H9 (cell line): ENCODE measurements around the gene NFIX. TPM values are rescaled to one million over a fixed set of nuclear protein-coding genes. Genes with fewer than 3 reads are reported as not detected.

Experiments used
- DNase-seq: peaks from one replicate; pipeline ENCODE4 v3.0.0-alpha.2; 2017
- H2AFZ ChIP-seq: one replicate; pipeline ENCODE4 v1.6.1; 2013; ENCODE audit warnings: mild to moderate bottlenecking, low read length, control low read depth, moderate library complexity
- H2AK5ac ChIP-seq: 2 replicates; pipeline ENCODE4 v1.6.1; 2013; ENCODE audit warnings: low read length, control low read depth, mixed read lengths; ENCODE audit not compliant: insufficient read length
- H2BK120ac ChIP-seq: one replicate; pipeline ENCODE4 v1.6.1; 2013; ENCODE audit warnings: low read depth, mild to moderate bottlenecking, low read length, control low read depth, inconsistent platforms; ENCODE audit not compliant: poor library complexity, severe bottlenecking
- H2BK12ac ChIP-seq: 2 replicates; pipeline ENCODE4 v1.6.1; 2013; ENCODE audit warnings: low read length, control low read depth, mixed read lengths, low read depth; ENCODE audit not compliant: insufficient read length
- H2BK15ac ChIP-seq: 2 replicates; pipeline ENCODE4 v1.6.1; 2013; ENCODE audit warnings: low read depth, low read length, control low read depth
- H2BK20ac ChIP-seq: one replicate; pipeline ENCODE4 v1.6.1; 2013; ENCODE audit warnings: low read depth, mild to moderate bottlenecking, low read length, control low read depth, inconsistent platforms; ENCODE audit not compliant: poor library complexity, severe bottlenecking
- H2BK5ac ChIP-seq: 2 replicates; pipeline ENCODE4 v1.6.1; 2013; ENCODE audit warnings: low read length, control low read depth, mixed read lengths; ENCODE audit not compliant: insufficient read length
- H3K14ac ChIP-seq: 2 replicates; pipeline ENCODE4 v1.6.1; 2013; ENCODE audit warnings: low read length, control low read depth; ENCODE audit not compliant: insufficient read depth
- H3K18ac ChIP-seq: 2 replicates; pipeline ENCODE4 v1.6.1; 2013; ENCODE audit warnings: low read depth, mild to moderate bottlenecking, mixed read lengths, low read length, control low read depth; ENCODE audit not compliant: insufficient read length
- H3K23ac ChIP-seq: 2 replicates; pipeline ENCODE4 v1.6.1; 2013; ENCODE audit warnings: low read length, control low read depth, mixed read lengths, low read depth; ENCODE audit not compliant: insufficient read length
- H3K23me2 ChIP-seq: 2 replicates; pipeline ENCODE4 v1.6.1; 2013; ENCODE audit warnings: low read depth, mild to moderate bottlenecking, mixed read lengths, low read length, control low read depth; ENCODE audit not compliant: insufficient read length, poor library complexity, severe bottlenecking
- H3K27ac ChIP-seq: 2 replicates; pipeline ENCODE4 v1.5.1; 2013; ENCODE audit warnings: low read length, control low read depth, mixed read lengths, low read depth; ENCODE audit not compliant: insufficient read length
- H3K27me3 ChIP-seq: 2 replicates; pipeline ENCODE4 v1.6.1; 2013; ENCODE audit warnings: low read length, control low read depth, inconsistent platforms; ENCODE audit not compliant: insufficient read depth
- H3K4ac ChIP-seq: 2 replicates; pipeline ENCODE4 v1.6.1; 2013; ENCODE audit warnings: low read depth, mild to moderate bottlenecking, control low read depth, inconsistent platforms, low read length, moderate library complexity
- H3K4me1 ChIP-seq: 2 replicates; pipeline ENCODE4 v1.6.1; 2013; ENCODE audit warnings: low read length, control low read depth, inconsistent platforms; ENCODE audit not compliant: insufficient read depth
- H3K4me2 ChIP-seq: 2 replicates; pipeline ENCODE4 v1.6.1; 2013; ENCODE audit warnings: low read length, control low read depth, mixed read lengths; ENCODE audit not compliant: insufficient read length, insufficient read depth
- H3K56ac ChIP-seq: 2 replicates; pipeline ENCODE4 v1.6.1; 2013; ENCODE audit warnings: low read depth, mild to moderate bottlenecking, mixed read lengths, low read length, control low read depth; ENCODE audit not compliant: insufficient read length
- H3K79me1 ChIP-seq: 2 replicates; pipeline ENCODE4 v1.6.1; 2013; ENCODE audit warnings: low read depth, mild to moderate bottlenecking, moderate library complexity, low read length, control low read depth, inconsistent platforms; ENCODE audit not compliant: insufficient read depth, poor library complexity, severe bottlenecking
- H3K79me2 ChIP-seq: 2 replicates; pipeline ENCODE4 v1.6.1; 2013; ENCODE audit warnings: low read length, control low read depth, inconsistent platforms; ENCODE audit not compliant: insufficient read depth
- H3K9ac ChIP-seq: 2 replicates; pipeline ENCODE4 v1.6.1; 2013; ENCODE audit warnings: low read length, control low read depth, mixed read lengths; ENCODE audit not compliant: insufficient read length; ENCODE audit errors: extremely low read depth
- H3K9me3 ChIP-seq: one replicate; pipeline ENCODE4 v1.6.1; 2013; ENCODE audit warnings: low read depth, low read length, inconsistent platforms; ENCODE audit not compliant: control insufficient read depth
- H3T11ph ChIP-seq: one replicate; pipeline ENCODE4 v1.6.1; 2013; ENCODE audit warnings: mild to moderate bottlenecking, low read length, control low read depth, inconsistent platforms
- H4K20me1 ChIP-seq: one replicate; pipeline ENCODE4 v1.6.1; 2013; ENCODE audit not compliant: control insufficient read depth, insufficient read length, insufficient read depth
- H4K5ac ChIP-seq: 2 replicates; pipeline ENCODE4 v1.6.1; 2013; ENCODE audit warnings: low read depth, mild to moderate bottlenecking, mixed read lengths, low read length, control low read depth; ENCODE audit not compliant: insufficient read length
- H4K8ac ChIP-seq: replicated peaks from 2 replicates; pipeline ENCODE4 v1.6.1; 2013; ENCODE audit warnings: low read length, control low read depth, mixed read lengths, low read depth; ENCODE audit not compliant: insufficient read length
- H4K91ac ChIP-seq: 2 replicates; pipeline ENCODE4 v1.6.1; 2013; ENCODE audit warnings: low read depth, mild to moderate bottlenecking, moderate library complexity, mixed read lengths, low read length, control low read depth; ENCODE audit not compliant: insufficient read length
- H3K27ac Mint-ChIP-seq, 3 experiments: 2 replicates in 2 of 3; 3 replicates in 1 of 3; pipeline ENCODE4 v1.8.0; 2020 to 2021; ENCODE audit warnings: mixed read lengths in 3 of 3, mild to moderate bottlenecking in 1 of 3, moderate library complexity in 1 of 3
- H3K27me3 Mint-ChIP-seq: 2 replicates; pipeline ENCODE4 v1.8.0; 2021; ENCODE audit warnings: low read depth, mild to moderate bottlenecking, moderate library complexity, mixed read lengths
- H3K36me3 Mint-ChIP-seq, 3 experiments: 2 replicates in 2 of 3; 3 replicates in 1 of 3; pipeline ENCODE4 v1.8.0; 2020 to 2021; ENCODE audit warnings: low read depth in 3 of 3, mixed read lengths in 3 of 3; ENCODE audit not compliant: insufficient read depth in 1 of 3
- H3K4me1 Mint-ChIP-seq, 2 experiments: 2 replicates each; pipeline ENCODE4 v1.8.0; 2020; ENCODE audit warnings: mixed read lengths in 2 of 2
- H3K4me3 Mint-ChIP-seq, 2 experiments: 2 replicates in 1 of 2; 3 replicates in 1 of 2; pipeline ENCODE4 v1.8.0; 2020 to 2021; ENCODE audit warnings: mild to moderate bottlenecking in 2 of 2, mixed read lengths in 2 of 2, moderate library complexity in 1 of 2
- H3K9me3 Mint-ChIP-seq, 2 experiments: 2 replicates in 1 of 2; 3 replicates in 1 of 2; pipeline ENCODE4 v1.8.0; 2020; ENCODE audit warnings: mild to moderate bottlenecking in 2 of 2, mixed read lengths in 2 of 2, moderate library complexity in 1 of 2
- WGBS: extraction: QIAGEN DNeasy Blood & Tissue Kit; methylation state at CpG from one replicate; pipeline ENCODE4 v1.1.7; 2013; ENCODE audit warnings: missing lambda C conversion rate, low lambda C conversion rate, mixed read lengths; ENCODE audit not compliant: insufficient read length; ENCODE audit errors: extremely low coverage; 5-methylcytosine and 5-hydroxymethylcytosine counted together
- total RNA-seq: library from RNA; stranded (reverse); gene quantifications from 2 replicates; pipeline ENCODE4 v1.2.1, GENCODE V29; 2021
- TF ChIP-seq, protein P1 (sequence below): fragments of 200-600 bp; sonication (generic); conservative IDR thresholded peaks from 3 replicates; pipeline ENCODE4 v1.8.0; 2021; ENCODE audit warnings: antibody characterized with exemption, mild to moderate bottlenecking

Gene NFIX
- total RNA-seq, 1 experiment from 2014 or later, result 0.31 TPM

- peaks cover 49 to 87% of the 10 kb centered on the region in 2 experiments for H3K4me1 Mint-ChIP-seq
- H3K36me3 Mint-ChIP-seq, result no peaks in the 10 kb centered on the region
- Histone ChIP-seq H2BK20ac (no peak overlapping the region), H3K79me1 (no peaks in the 10 kb centered on the region), H3K23ac (no peak overlapping the region), H4K8ac (no peak overlapping the region), H3T11ph (no peak overlapping the region), H3K23me2 (peaks cover 3% of the 10 kb centered on the region), H3K27ac (no peak overlapping the region), H3K4me1 (peaks cover 8% of the 10 kb centered on the region), H2BK5ac (no peak overlapping the region), H3K4ac (no peak overlapping the region), H3K9ac (no peak overlapping the region), H2BK12ac (no peak overlapping the region), H3K18ac (no peak overlapping the region), H2BK120ac (no peak overlapping the region), H4K5ac (no peak overlapping the region), H2AFZ (no peak overlapping the region), H3K56ac (no peak overlapping the region), H2AK5ac (no peak overlapping the region), H3K27me3 (peaks cover 80% of the 10 kb centered on the region), H3K4me2 (no peak overlapping the region), H3K14ac (no peak overlapping the region), H2BK15ac (no peak overlapping the region), H3K9me3 (no peaks in the 10 kb centered on the region), H4K91ac (no peak overlapping the region), H3K79me2 (no peaks in the 10 kb centered on the region), H4K20me1 (peaks cover 2% of the 10 kb centered on the region)
- H3K27ac Mint-ChIP-seq, result no peak overlapping the region
- H3K4me3 Mint-ChIP-seq, result peak overlapping the region in 1 of 2 experiments; percentile 44; a peak in 2 of 5 replicates
- TF ChIP-seq, protein P1, sequence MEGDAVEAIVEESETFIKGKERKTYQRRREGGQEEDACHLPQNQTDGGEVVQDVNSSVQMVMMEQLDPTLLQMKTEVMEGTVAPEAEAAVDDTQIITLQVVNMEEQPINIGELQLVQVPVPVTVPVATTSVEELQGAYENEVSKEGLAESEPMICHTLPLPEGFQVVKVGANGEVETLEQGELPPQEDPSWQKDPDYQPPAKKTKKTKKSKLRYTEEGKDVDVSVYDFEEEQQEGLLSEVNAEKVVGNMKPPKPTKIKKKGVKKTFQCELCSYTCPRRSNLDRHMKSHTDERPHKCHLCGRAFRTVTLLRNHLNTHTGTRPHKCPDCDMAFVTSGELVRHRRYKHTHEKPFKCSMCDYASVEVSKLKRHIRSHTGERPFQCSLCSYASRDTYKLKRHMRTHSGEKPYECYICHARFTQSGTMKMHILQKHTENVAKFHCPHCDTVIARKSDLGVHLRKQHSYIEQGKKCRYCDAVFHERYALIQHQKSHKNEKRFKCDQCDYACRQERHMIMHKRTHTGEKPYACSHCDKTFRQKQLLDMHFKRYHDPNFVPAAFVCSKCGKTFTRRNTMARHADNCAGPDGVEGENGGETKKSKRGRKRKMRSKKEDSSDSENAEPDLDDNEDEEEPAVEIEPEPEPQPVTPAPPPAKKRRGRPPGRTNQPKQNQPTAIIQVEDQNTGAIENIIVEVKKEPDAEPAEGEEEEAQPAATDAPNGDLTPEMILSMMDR, result no peak
- peaks cover 0 to 7% of the 10 kb centered on the region in 2 experiments; a peak in 2 of 5 replicates for H3K9me3 Mint-ChIP-seq
- no CpG with 5 or more reads among the region's 4 CpGs for WGBS
- no peak for DNase-seq
- peaks cover 100% of the 10 kb centered on the region for H3K27me3 Mint-ChIP-seq
These were observed 24.1 kb downstream of the NFIX start for GRCh38 chr19:13019332-13019731.
